Colonic mucosa (tissue), 4 donors: ENCODE data around the gene OR4K17. TPM values are rescaled to one million over a fixed set of nuclear protein-coding genes. Genes with fewer than 3 reads are reported as not detected.
"Not testable (repeated sequence)": the region's sequence is repeated elsewhere in the genome, so short reads cannot be mapped to it uniquely, and the experiment has no call there.

Experiments
- DNase-seq: peaks from one replicate; pipeline ENCODE4 v3.0.0-alpha.2; 2020
- H3K27ac ChIP-seq: fragments of 200-600 bp; one replicate; pipeline ENCODE4 v1.8.0; 2021
- H3K27me3 ChIP-seq: fragments of 200-600 bp; one replicate; pipeline ENCODE4 v1.8.0; 2021
- H3K36me3 ChIP-seq: fragments of 200-600 bp; one replicate; pipeline ENCODE4 v1.8.0; 2021
- H3K4me1 ChIP-seq: fragments of 200-600 bp; one replicate; pipeline ENCODE4 v1.8.0; 2021; ENCODE audit warnings: mild to moderate bottlenecking
- H3K4me3 ChIP-seq: fragments of 200-600 bp; one replicate; pipeline ENCODE4 v1.8.0; 2021
- H3K9ac ChIP-seq, 2 donors: one replicate each; pipeline ENCODE4 v1.7.0; 2013; ENCODE audit warnings: control low read depth in 2 of 2, low read depth in 2 of 2, low read length in 2 of 2
- H3K9me3 ChIP-seq: fragments of 200-600 bp; one replicate; pipeline ENCODE4 v1.8.0; 2021
- intact Hi-C: fragments of 100-400 bp; cut with DNase I; formaldehyde crosslinking; loops from one replicate; pipeline ENCODE4 v1.14.1; 2022
- total RNA-seq, 2 donors: library from RNA; stranded (reverse); fragmentation: NEBNext Ultra II Directional in 1 of 2; extraction: Animal tissue kit (Norgen Biotek cat#: 25700) in 1 of 2; gene quantifications; one replicate each; pipeline ENCODE4 v1.2.1, GENCODE V29; 2021
- TF ChIP-seq, protein P1 (sequence below): fragments of 200-600 bp; IDR thresholded peaks from one replicate; pipeline ENCODE4 v1.8.0; 2022; ENCODE audit warnings: antibody characterized with exemption, mild to moderate bottlenecking
- donor health status: healthy.
- donor health status: DM: no; HTN: no; CAD: no.
- donor health status: DM: no; HTN: no; CAD: no.

Gene OR4K17
- total RNA-seq, 2 donors from 2014 or later = not detected

DNA sequence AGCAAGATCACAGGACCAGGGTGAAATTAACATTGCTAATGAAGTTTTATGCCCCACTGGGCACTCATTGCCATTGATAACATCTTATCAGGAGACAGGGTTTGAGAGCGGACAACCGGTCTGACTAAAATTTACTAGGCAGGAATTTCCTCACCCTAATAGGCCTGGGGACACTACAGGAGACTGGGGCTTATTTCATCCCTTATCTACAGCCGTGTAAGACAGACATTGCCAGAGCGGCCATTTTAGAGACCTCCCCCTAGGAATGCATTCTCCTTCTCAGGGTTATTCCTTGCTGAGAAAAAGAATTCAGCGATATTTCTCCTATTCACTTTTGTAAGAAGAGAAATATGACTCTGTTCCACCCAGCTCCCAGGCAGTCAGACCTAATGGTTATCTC, 8.3 kb downstream of the OR4K17 start:
- DNase-seq = no peak
- H3K36me3 ChIP-seq = no peaks in the 10 kb centered on the region
- TF ChIP-seq, protein P1, sequence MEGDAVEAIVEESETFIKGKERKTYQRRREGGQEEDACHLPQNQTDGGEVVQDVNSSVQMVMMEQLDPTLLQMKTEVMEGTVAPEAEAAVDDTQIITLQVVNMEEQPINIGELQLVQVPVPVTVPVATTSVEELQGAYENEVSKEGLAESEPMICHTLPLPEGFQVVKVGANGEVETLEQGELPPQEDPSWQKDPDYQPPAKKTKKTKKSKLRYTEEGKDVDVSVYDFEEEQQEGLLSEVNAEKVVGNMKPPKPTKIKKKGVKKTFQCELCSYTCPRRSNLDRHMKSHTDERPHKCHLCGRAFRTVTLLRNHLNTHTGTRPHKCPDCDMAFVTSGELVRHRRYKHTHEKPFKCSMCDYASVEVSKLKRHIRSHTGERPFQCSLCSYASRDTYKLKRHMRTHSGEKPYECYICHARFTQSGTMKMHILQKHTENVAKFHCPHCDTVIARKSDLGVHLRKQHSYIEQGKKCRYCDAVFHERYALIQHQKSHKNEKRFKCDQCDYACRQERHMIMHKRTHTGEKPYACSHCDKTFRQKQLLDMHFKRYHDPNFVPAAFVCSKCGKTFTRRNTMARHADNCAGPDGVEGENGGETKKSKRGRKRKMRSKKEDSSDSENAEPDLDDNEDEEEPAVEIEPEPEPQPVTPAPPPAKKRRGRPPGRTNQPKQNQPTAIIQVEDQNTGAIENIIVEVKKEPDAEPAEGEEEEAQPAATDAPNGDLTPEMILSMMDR = no peak
- intact Hi-C loops = no loop called here
- no peaks in the 10 kb centered on the region for H3K27me3 ChIP-seq
- no peak overlapping the region for H3K9ac ChIP-seq
- no peak overlapping the region for H3K27ac ChIP-seq
- H3K9me3 ChIP-seq = no peaks in the 10 kb centered on the region
- H3K4me3 ChIP-seq = no peak overlapping the region
- H3K4me1 ChIP-seq = no peaks in the 10 kb centered on the region

DNA sequence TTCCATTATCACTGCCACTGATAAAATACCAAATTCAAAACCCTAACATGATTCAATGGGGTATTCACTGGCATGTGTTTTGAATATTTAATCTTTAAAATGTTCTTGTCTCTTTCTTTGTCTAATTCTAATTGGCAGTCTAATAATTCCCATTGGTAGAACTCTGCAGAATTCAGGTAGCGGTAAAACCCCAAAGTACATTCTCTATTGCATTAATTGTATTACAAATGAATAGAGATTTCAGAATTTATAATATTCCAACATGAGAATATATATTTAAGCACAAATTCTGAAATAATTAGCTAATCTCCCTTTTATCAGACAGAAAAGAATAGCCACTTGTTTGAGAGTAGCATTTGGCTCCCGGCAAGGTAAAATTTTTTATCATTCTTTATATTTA, 28.0 kb downstream of the OR4K17 start, which contains the start of gene OR4N5:
Gene OR4N5 (plus strand): TSS at position 301 of the 400 bp plus-strand sequence. CDS start 4,916 bp downstream, outside the sequence.
- Histone ChIP-seq H3K9ac (no peak within 1 kb of the TSS), H3K4me3 (no peak within 1 kb of the TSS), H3K9me3 (no peaks in the 10 kb centered on the region), H3K27ac (no peak within 1 kb of the TSS), H3K4me1 (no peaks in the 10 kb centered on the region), H3K36me3 (no peaks in the 10 kb centered on the region), H3K27me3 (no peaks in the 10 kb centered on the region)
- DNase-seq = no peak
- TF ChIP-seq, protein P1 = no peak
- intact Hi-C loops = no loop called here

DNA sequence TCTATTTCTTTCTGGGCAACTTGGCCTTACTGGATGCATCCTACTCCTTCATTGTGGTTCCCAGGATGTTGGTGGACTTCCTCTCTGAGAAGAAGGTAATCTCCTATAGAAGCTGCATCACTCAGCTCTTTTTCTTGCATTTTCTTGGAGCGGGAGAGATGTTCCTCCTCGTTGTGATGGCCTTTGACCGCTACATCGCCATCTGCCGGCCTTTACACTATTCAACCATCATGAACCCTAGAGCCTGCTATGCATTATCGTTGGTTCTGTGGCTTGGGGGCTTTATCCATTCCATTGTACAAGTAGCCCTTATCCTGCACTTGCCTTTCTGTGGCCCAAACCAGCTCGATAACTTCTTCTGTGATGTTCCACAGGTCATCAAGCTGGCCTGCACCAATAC, 33.4 kb downstream of the OR4K17 start:
- H3K27me3 ChIP-seq = no peaks in the 10 kb centered on the region
- no peak overlapping the region for H3K27ac ChIP-seq
- no peaks in the 10 kb centered on the region for H3K4me1 ChIP-seq
- H3K9ac ChIP-seq = no peak overlapping the region
- intact Hi-C loops = no loop called here
- H3K36me3 ChIP-seq = no peaks in the 10 kb centered on the region
- no peaks in the 10 kb centered on the region for H3K9me3 ChIP-seq
- TF ChIP-seq, protein P1 = no peak
- DNase-seq = no peak
- no peak overlapping the region for H3K4me3 ChIP-seq

DNA sequence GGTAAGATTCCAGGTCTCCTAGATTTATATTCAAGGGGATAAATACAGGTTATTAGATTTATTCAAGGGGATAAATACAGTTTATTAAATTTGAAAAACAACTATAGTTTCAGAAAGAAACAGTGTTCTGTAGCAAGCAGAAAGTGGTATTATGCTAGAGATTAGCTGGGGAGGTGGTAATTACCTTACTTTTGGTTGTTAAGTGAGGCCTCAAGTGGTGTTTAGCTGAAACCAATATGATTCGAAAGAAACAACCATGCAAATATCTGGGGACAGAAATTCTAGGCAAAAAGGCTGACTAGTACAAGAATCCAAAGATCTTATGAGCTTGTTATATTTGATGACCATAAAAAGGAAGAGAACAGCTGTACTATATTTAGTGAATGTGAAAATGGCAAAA, 34.3 kb downstream of the OR4K17 start:
- intact Hi-C loops = no loop called here
- H3K27ac ChIP-seq = no peak overlapping the region
- H3K27me3 ChIP-seq = no peaks in the 10 kb centered on the region
- no peaks in the 10 kb centered on the region for H3K4me1 ChIP-seq
- DNase-seq = no peak
- no peaks in the 10 kb centered on the region for H3K36me3 ChIP-seq
- no peak overlapping the region for H3K9ac ChIP-seq
- H3K9me3 ChIP-seq = no peaks in the 10 kb centered on the region
- TF ChIP-seq, protein P1 = no peak
- no peak overlapping the region for H3K4me3 ChIP-seq

DNA sequence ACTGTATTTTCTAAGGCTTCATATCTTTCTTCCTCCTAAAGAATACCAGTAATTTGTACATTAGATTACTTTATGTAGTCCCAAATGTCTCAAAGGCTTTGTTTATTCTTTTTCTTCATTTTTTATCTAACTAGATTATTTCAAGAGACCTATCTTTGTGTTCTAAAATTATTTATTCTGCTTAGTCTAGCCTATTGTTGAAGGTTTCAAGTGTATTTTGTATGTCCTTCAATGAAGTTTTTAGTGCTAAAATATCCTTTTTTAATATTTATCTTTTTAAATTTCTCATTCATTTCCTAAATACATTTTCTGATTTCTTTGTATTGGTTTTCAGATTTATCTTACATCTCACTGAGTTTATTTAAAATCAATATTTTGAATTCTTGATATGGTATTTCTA, 53.9 kb downstream of the OR4K17 start:
- Histone ChIP-seq H3K9me3 (no peaks in the 10 kb centered on the region), H3K36me3 (no peaks in the 10 kb centered on the region), H3K27me3 (no peaks in the 10 kb centered on the region), H3K4me3 (no peak overlapping the region), H3K27ac (no peak overlapping the region), H3K4me1 (no peaks in the 10 kb centered on the region), H3K9ac (no peak overlapping the region)
- intact Hi-C loops = no loop called here
- TF ChIP-seq, protein P1 = no peak
- no peak for DNase-seq

DNA sequence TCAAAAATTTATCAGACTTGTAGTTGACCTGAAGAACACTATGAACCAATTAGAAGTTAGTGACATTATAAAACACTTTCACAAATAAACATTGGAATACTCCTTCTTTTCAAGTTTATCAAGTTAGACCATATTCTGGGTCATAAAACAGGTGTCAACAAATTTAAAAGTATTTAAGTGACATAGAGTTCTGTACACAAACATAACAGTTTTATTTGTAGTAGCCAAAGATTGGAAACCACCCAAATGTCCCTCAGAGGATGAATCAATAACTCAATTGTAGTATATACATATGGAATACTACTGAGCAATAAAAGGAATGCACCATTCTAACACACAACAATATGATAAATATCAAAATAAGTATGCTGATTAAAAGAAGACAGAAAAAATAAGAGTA, 56.6 kb downstream of the OR4K17 start:
- Histone ChIP-seq H3K27me3 (no peaks in the 10 kb centered on the region), H3K9ac (no peak overlapping the region), H3K4me1 (no peaks in the 10 kb centered on the region), H3K36me3 (no peaks in the 10 kb centered on the region), H3K9me3 (no peaks in the 10 kb centered on the region), H3K27ac (no peak overlapping the region), H3K4me3 (no peak overlapping the region)
- DNase-seq = no peak
- intact Hi-C loops = no loop called here
- TF ChIP-seq, protein P1 = no peak

DNA sequence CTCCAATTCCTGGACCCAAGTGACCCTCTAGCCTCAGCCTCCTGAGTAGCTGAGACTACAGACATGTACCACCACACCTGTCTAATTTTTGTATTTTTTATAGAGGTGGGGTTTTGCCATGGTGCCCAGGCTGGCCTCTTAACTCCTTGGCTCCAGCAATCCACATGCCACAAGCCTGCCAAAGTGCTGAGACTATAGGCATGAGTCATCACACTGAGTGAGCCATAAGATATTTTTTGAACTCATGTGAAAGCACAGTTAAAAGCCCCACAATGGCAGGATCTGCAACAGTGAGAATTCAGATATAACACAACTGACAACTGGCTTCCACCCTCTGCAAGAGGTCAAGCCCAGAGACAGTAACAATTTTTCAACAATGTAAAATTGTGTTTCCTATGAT, 59.3 kb downstream of the OR4K17 start:
- intact Hi-C loops, H3K4me3 ChIP-seq, DNase-seq, H3K9me3 ChIP-seq, H3K9ac ChIP-seq, H3K4me1 ChIP-seq, H3K36me3 ChIP-seq, H3K27ac ChIP-seq, H3K27me3 ChIP-seq: not testable (repeated sequence)
